Progenitor cell of endocrine pancreas (in vitro differentiated cells): ENCODE measurements around the gene PTPRT. TPM values are rescaled to one million over a fixed set of nuclear protein-coding genes. Genes with fewer than 3 reads are reported as not detected.

Experiments
- DNase-seq: peaks from one replicate; pipeline ENCODE4 v3.0.0; 2021; ENCODE audit warnings: low spot score; ENCODE audit not compliant: unreplicated experiment
- H3K27ac Mint-ChIP-seq: 2 replicates; pipeline ENCODE4 v1.8.0; 2021; ENCODE audit warnings: mild to moderate bottlenecking, moderate library complexity, mixed read lengths
- H3K27me3 Mint-ChIP-seq: 2 replicates; pipeline ENCODE4 v1.8.0; 2021; ENCODE audit warnings: mixed read lengths
- H3K36me3 Mint-ChIP-seq: 2 replicates; pipeline ENCODE4 v1.8.0; 2022; ENCODE audit warnings: mixed read lengths; ENCODE audit not compliant: insufficient read depth
- H3K4me1 Mint-ChIP-seq: 2 replicates; pipeline ENCODE4 v1.8.0; 2021; ENCODE audit warnings: low read depth, mixed read lengths
- H3K4me3 Mint-ChIP-seq: 2 replicates; pipeline ENCODE4 v1.8.0; 2021; ENCODE audit warnings: low read depth, mild to moderate bottlenecking, moderate library complexity, mixed read lengths
- H3K9me3 Mint-ChIP-seq: 2 replicates; pipeline ENCODE4 v1.8.0; 2021; ENCODE audit warnings: low read depth, mixed read lengths
- CTCF ChIP-seq: fragments of 200-600 bp; sonication (generic); IDR thresholded peaks from one replicate; pipeline ENCODE4 v1.5.0; 2021; ENCODE audit warnings: antibody characterized with exemption, mild to moderate bottlenecking; ENCODE audit not compliant: unreplicated experiment
- total RNA-seq: library from RNA; stranded (reverse); gene quantifications from 2 replicates; pipeline ENCODE4 v1.2.1, GENCODE V29; 2021

PTPRT gene
- total RNA-seq, 1 donor from 2014 or later: 65.9 TPM

GRCh38 chr20:42258564-42259302 lies 931.0 kb downstream of the PTPRT start:
- no peaks in the 10 kb centered on the region for H3K36me3 Mint-ChIP-seq
- no peaks in the 10 kb centered on the region for H3K9me3 Mint-ChIP-seq
- no peak overlapping the region for H3K4me3 Mint-ChIP-seq
- H3K27me3 Mint-ChIP-seq: peaks cover 3% of the 10 kb centered on the region
- no peaks in the 10 kb centered on the region for H3K4me1 Mint-ChIP-seq
- DNase-seq: no peak
- no peak for TF ChIP-seq CTCF
- H3K27ac Mint-ChIP-seq: no peak overlapping the region

DNA sequence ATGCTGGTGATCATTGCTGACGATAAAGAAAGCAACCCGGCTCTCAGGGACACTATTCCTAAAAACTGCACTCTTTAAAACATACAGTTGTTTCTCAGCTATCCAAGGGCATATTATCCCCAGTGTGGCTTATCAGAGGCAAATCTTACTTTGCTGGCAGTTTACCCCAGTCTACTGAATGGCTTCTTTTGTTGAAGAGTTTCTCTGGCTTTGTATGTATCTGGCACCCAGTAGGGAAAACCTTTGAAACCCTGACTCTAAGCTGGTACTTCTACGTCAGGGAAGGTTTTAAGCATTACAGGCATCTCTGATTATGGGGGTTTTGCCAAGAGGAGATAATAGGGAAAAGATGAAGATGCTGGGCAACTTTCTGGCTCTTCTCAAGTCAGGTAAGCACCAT lies 933.9 kb downstream of the PTPRT start:
- no peak overlapping the region for H3K27ac Mint-ChIP-seq
- H3K4me3 Mint-ChIP-seq: no peak overlapping the region
- no peaks in the 10 kb centered on the region for H3K36me3 Mint-ChIP-seq
- no peaks in the 10 kb centered on the region for H3K27me3 Mint-ChIP-seq
- no peak for TF ChIP-seq CTCF
- no peaks in the 10 kb centered on the region for H3K9me3 Mint-ChIP-seq
- no peaks in the 10 kb centered on the region for H3K4me1 Mint-ChIP-seq
- no peak for DNase-seq

DNA sequence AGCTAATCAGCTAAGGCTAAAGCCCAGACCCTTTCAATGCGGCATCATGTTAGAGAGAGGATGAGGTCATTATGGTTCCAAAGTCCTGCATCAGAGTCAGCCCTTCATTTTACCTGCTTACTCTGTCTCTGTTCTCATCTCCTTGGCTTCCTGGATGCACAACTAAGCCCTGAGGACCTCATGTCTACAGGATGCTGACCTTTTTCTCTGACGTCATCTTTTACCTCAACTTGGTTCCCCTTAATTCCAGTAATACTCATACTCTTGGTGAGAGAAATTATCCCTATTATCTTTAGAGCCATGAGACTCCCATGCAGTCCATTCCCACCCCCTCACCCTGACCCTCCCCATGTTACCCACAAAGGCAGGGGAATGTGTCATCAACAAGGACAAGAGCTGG lies 935.0 kb downstream of the PTPRT start:
- Mint-ChIP-seq H3K27me3 (no peaks in the 10 kb centered on the region), H3K4me3 (no peak overlapping the region), H3K9me3 (no peaks in the 10 kb centered on the region), H3K4me1 (no peaks in the 10 kb centered on the region), H3K27ac (no peak overlapping the region), H3K36me3 (no peaks in the 10 kb centered on the region)
- TF ChIP-seq CTCF: no peak
- no peak for DNase-seq

DNA sequence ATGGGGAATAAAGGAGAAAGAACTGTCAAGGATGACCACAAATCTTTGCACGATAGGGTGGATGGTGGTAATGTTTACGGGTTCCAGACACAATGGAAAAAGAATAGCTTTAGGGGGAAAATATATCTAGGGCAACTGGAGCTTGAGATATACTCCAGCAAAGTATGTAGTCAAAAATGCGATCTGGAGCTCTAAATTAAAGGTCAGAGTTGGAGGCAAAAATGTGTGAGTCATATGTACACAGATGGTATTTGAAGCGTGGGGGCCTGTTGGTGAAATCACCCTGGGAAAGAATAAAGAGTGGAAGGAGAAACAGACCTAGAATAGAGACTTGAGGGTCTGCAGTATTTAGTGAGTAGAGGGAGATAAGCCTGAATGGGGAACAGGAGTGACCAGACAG lies 937.6 kb downstream of the PTPRT start:
- DNase-seq: no peak
- no peak overlapping the region for H3K27ac Mint-ChIP-seq
- H3K36me3 Mint-ChIP-seq: peaks cover 8% of the 10 kb centered on the region
- H3K9me3 Mint-ChIP-seq: no peaks in the 10 kb centered on the region
- no peak overlapping the region for H3K4me3 Mint-ChIP-seq
- TF ChIP-seq CTCF: no peak
- no peaks in the 10 kb centered on the region for H3K27me3 Mint-ChIP-seq
- no peaks in the 10 kb centered on the region for H3K4me1 Mint-ChIP-seq

GRCh38 chr20:42218621-42219374 lies 970.9 kb downstream of the PTPRT start:
- Mint-ChIP-seq H3K27me3 (no peaks in the 10 kb centered on the region), H3K9me3 (no peaks in the 10 kb centered on the region), H3K27ac (no peak overlapping the region), H3K4me1 (no peaks in the 10 kb centered on the region), H3K4me3 (no peak overlapping the region), H3K36me3 (no peaks in the 10 kb centered on the region)
- no peak for TF ChIP-seq CTCF
- DNase-seq: no peak
